GM21576 (cell line): ENCODE results near the gene ANAPC2.

Source experiments
- ATAC-seq: cut with Tn5 transposase; IDR thresholded peaks from one replicate; pipeline ENCODE4 v1.9.1; 2021; ENCODE audit warnings: mild to moderate bottlenecking, moderate library complexity; ENCODE audit not compliant: unreplicated experiment

ANAPC2 gene

DNA sequence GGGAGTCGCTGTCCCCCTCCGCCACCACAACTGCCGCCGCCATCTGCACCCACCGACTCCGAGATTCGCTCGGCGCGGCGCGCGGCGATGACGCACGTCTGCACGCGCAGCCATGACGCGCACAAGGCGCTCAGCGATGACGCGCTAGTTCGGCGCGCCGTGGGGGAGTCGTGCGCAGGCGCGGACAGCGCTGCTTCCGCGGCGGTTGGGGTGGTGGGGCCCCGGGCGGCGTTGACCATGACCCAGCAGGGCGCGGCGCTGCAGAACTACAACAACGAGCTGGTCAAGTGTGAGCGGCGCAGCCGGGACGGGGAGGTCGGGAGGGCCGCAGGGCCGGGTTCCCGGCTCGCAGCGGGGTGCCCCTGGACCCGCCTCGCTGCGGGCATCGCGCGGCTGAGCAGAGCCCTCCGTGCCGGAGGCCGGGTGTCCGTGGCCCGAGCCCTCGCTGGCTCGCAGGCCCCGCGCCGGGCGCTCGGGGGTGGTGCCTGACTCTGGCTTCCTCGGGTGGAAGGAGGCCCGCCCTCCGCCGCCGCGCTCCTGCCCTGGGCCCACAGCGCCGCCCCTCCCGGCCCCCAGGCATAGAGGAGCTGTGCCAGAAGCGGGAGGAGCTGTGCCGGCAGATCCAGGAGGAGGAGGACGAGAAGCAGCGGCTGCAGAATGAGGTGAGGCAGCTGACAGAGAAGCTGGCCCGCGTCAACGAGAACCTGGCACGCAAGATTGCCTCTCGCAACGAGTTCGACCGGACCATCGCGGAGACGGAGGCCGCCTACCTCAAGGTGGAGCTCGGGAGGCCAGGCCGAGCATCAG, at the start of gene ANAPC2, which contains the start of gene SSNA1:
ANAPC2 (minus strand) TSS at position 71 of the 807 bp plus-strand sequence; CDS start at position 43, 28 bp downstream.
SSNA1 (plus strand) TSS at position 187 of the 807 bp plus-strand sequence; CDS start at position 238, 51 bp downstream.
- ATAC-seq, result peak; percentile 74

GRCh38 chr9:137236936-137237421, 48.6 kb upstream of the ANAPC2 start:
- ATAC-seq, result no peak

DNA sequence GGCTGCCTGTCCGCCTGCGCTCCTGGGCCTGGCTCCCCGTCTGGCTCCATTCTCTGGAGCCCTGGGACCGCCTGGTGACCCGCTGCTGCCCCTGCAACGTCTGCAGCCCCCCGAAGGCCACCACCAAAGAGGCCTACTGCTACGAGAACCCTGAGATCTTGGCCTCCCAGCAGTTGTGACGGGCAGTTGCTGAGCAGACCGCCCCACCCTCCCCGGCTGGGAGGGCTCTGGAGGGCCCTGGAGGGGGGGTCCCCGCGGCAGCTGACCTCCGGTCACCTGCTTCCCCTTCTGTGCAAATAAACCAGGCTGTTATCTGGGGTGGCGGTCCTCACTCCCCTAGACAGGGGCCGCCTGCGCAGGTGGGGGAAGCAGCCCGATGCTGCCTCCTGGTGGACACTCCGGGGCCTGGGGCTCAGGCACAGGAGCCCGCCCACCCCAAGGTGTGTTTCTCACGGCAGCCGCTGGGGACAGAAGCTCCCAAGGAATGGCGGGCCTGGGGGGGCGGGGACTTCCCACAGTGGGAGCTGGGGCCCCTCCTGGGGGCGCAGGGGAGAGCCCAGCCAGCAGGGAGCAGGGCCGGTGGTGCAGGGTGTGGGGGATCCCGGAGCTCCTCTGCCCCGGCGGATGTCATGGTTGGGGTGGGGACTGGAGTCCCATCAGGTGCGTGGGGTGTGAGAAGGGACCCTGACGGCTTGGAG, 48.0 kb upstream of the ANAPC2 start:
- ATAC-seq, result peak; percentile 24

- no peak for ATAC-seq
Measured at GRCh38 chr9:137235424-137236237, 47.3 kb upstream of the ANAPC2 start.

DNA sequence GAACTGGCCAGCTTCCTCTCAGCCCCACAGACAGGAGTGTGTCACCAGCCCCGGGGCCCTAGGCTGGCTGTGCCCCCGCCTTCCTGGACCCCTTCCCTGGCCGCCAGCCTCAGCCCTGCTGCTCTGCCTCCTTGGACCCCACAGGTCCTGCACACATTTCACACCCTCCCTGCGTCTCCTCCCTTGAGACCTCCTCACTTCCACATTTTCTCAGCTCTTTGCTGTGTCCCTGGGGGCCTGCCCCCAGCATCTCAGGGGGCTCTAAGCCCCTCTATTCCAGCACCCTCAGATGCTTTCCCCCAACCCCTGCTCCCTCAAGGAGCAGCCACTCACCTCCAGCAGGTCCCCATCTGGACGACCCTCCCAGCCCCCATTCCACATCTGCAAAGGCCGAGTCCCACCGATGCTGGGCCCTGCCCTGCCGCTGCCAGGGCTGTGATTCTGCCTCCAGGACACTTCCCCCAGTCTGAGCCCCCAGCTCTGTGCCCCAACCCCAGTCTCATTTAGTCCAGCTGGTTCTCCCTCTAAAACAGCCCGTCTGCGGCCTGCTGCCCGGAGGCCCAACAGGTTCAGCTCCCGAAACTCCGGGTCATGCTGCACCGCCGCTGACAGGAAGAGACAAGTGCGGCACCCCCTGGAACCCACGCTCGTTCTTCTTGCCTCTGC, 46.5 kb upstream of the ANAPC2 start:
- ATAC-seq, result no peak

DNA sequence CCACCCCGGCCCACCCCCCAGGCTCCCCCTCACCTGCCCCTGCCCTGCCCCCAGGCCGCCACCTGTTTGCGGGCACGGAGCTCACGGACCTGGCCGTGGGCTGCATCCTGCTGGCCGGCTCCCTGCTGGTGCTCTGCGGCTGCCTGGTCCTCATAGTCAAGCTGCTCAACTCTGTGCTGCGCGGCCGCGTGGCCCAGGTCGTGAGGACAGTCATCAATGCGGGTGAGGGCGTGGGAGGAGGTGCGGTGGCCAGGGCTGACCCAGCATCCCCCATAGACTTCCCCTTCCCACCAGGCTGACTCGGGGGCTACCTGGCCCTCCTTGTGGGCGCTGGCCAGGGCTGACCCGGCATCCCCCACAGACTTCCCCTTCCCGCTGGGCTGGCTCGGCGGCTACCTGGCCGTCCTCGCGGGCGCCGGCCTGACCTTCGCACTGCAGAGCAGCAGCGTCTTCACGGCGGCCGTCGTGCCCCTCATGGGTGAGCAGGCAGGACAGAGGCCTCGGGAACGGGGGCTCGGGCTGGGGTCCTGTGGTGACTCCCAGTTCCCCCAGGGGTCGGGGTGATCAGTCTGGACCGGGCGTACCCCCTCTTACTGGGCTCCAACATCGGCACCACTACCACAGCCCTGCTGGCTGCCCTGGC, 45.8 kb upstream of the ANAPC2 start:
- ATAC-seq, result no peak

- no peak for ATAC-seq
Measured at GRCh38 chr9:137233143-137233980, 45.0 kb upstream of the ANAPC2 start.

- no peak for ATAC-seq
Measured at GRCh38 chr9:137232510-137232909, 44.1 kb upstream of the ANAPC2 start.

- no peak for ATAC-seq
Measured at GRCh38 chr9:137232101-137232500, 43.7 kb upstream of the ANAPC2 start.

GRCh38 chr9:137231372-137232039, 43.1 kb upstream of the ANAPC2 start:
- ATAC-seq, result no peak

- ATAC-seq, result no peak
Measured at GRCh38 chr9:137230705-137231371, 42.5 kb upstream of the ANAPC2 start, which contains the start of gene SLC34A3. Gene SLC34A3 (plus strand): TSS chr9:137230901. CDS start chr9:137231703, 802 bp downstream.

GRCh38 chr9:137229903-137230704, 41.7 kb upstream of the ANAPC2 start:
- no peak for ATAC-seq

DNA sequence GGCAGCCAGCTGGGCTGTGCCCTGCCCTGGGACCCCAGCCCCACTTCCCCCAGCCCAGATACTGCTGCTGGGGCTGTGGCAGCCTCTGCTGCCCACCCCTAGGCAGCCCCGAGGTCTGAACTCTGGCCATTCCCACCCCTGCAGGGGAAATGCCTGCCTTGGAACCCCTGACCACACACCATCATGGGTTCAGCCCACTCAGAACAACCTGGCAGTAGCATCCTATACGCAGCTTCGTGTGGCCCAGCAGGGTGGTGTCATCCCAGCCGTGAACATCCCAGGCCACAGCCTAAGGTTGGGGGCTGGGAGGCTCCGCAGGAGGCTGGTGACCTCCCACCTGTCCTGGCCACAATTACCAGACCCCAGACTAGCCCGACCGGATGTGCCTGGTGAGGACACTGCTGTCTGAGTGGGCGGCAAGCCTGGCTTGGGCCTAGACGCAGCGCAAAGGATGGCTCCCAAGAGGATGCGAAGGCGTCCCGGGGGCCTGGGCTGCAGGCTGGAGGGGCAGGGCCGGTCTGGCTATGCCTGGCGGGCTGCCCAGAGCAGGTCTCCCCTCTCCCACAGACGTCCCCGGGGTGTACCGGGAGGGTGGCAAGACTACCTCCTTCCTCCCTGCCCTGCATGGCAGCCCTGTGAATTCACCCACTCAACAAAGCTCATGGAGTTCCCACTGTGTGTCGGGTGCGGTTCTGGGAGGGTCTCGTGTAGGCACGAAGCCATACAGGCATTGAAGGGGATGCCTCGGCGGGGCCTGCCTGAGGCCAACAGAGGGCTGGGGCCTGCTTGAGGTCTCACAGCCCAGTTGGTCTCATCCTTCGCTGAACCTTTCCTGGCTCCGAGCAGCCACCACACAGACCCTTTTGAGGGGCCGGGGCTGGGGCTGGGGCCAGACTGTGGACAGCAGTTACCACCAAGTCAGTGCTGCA, 40.9 kb upstream of the ANAPC2 start:
- ATAC-seq, result no peak

- no peak for ATAC-seq
Measured at GRCh38 chr9:137228506-137228967, 40.2 kb upstream of the ANAPC2 start.

GRCh38 chr9:137227853-137228505, 39.6 kb upstream of the ANAPC2 start:
- ATAC-seq, result no peak
